Activated naive CD8-positive, alpha-beta T cell treated with anti-CD3 and anti-CD28 coated beads for 36 hours (primary cell): ENCODE data around the gene TACC2. TPM values are rescaled to one million over a fixed set of nuclear protein-coding genes. Genes with fewer than 3 reads are reported as not detected.
"Not testable (repeated sequence)": the region's sequence is repeated elsewhere in the genome, so short reads cannot be mapped to it uniquely, and the experiment has no call there.

Experiments
- DNase-seq: peaks from one replicate; pipeline ENCODE4 v3.0.0; 2021
- H3K27ac Mint-ChIP-seq: one replicate; pipeline ENCODE4 v1.8.0; 2022; ENCODE audit warnings: mild to moderate bottlenecking, moderate library complexity, mixed read lengths
- H3K27me3 Mint-ChIP-seq: one replicate; pipeline ENCODE4 v1.8.0; 2022; ENCODE audit warnings: mild to moderate bottlenecking, mixed read lengths
- H3K36me3 Mint-ChIP-seq: one replicate; pipeline ENCODE4 v1.8.0; 2021; ENCODE audit warnings: mild to moderate bottlenecking, mixed read lengths
- H3K4me1 Mint-ChIP-seq: one replicate; pipeline ENCODE4 v1.8.0; 2021; ENCODE audit warnings: mixed read lengths
- H3K4me3 Mint-ChIP-seq: one replicate; pipeline ENCODE4 v1.8.0; 2022; ENCODE audit warnings: mild to moderate bottlenecking, moderate library complexity, mixed read lengths
- H3K9me3 Mint-ChIP-seq: one replicate; pipeline ENCODE4 v1.8.0; 2022; ENCODE audit warnings: mixed read lengths
- total RNA-seq, 2 experiments: library from RNA; stranded (reverse); gene quantifications; one replicate each; pipeline ENCODE4 v1.2.3, GENCODE V29; 2021

The TACC2 gene
- total RNA-seq, 2 experiments from 2014 or later = not detected

GRCh38 chr10:122098924-122099323 lies 110.0 kb downstream of the TACC2 start:
- H3K27me3 Mint-ChIP-seq = no peaks in the 10 kb centered on the region
- no peak overlapping the region for H3K4me3 Mint-ChIP-seq
- no peaks in the 10 kb centered on the region for H3K9me3 Mint-ChIP-seq
- no peak for DNase-seq
- no peaks in the 10 kb centered on the region for H3K4me1 Mint-ChIP-seq
- no peak overlapping the region for H3K27ac Mint-ChIP-seq
- H3K36me3 Mint-ChIP-seq = no peaks in the 10 kb centered on the region

- Mint-ChIP-seq H3K4me3 (no peak overlapping the region), H3K27ac (no peak overlapping the region), H3K9me3 (no peaks in the 10 kb centered on the region), H3K36me3 (no peaks in the 10 kb centered on the region), H3K27me3 (no peaks in the 10 kb centered on the region), H3K4me1 (no peaks in the 10 kb centered on the region)
- DNase-seq = no peak
These were observed 110.6 kb downstream of the TACC2 start for GRCh38 chr10:122099562-122099961.

- Mint-ChIP-seq H3K27me3 (no peaks in the 10 kb centered on the region), H3K36me3 (no peaks in the 10 kb centered on the region), H3K4me3 (no peak overlapping the region), H3K9me3 (no peaks in the 10 kb centered on the region), H3K27ac (no peak overlapping the region), H3K4me1 (no peaks in the 10 kb centered on the region)
- DNase-seq = no peak
These were observed 113.3 kb downstream of the TACC2 start for GRCh38 chr10:122102146-122102868.

- Mint-ChIP-seq H3K27ac (no peak overlapping the region), H3K4me3 (no peak overlapping the region), H3K9me3 (no peaks in the 10 kb centered on the region), H3K4me1 (no peaks in the 10 kb centered on the region), H3K36me3 (no peaks in the 10 kb centered on the region), H3K27me3 (no peaks in the 10 kb centered on the region)
- no peak for DNase-seq
These were observed 114.0 kb downstream of the TACC2 start for GRCh38 chr10:122102869-122103525.

- DNase-seq = no peak
- Mint-ChIP-seq H3K36me3 (no peaks in the 10 kb centered on the region), H3K9me3 (no peaks in the 10 kb centered on the region), H3K27ac (no peak overlapping the region), H3K27me3 (no peaks in the 10 kb centered on the region), H3K4me3 (no peak overlapping the region), H3K4me1 (no peaks in the 10 kb centered on the region)
These were observed 114.6 kb downstream of the TACC2 start for GRCh38 chr10:122103592-122103991.

- H3K36me3 Mint-ChIP-seq, H3K9me3 Mint-ChIP-seq, H3K4me1 Mint-ChIP-seq, H3K4me3 Mint-ChIP-seq, H3K27ac Mint-ChIP-seq, DNase-seq: not testable (repeated sequence)
- H3K27me3 Mint-ChIP-seq = peaks cover 28% of the 10 kb centered on the region
These were observed 119.8 kb downstream of the TACC2 start for GRCh38 chr10:122108786-122109185.

- Mint-ChIP-seq H3K9me3 (no peaks in the 10 kb centered on the region), H3K4me3 (no peak overlapping the region), H3K27ac (no peak overlapping the region), H3K27me3 (peaks cover 50% of the 10 kb centered on the region), H3K36me3 (no peaks in the 10 kb centered on the region), H3K4me1 (peaks cover 2% of the 10 kb centered on the region)
- no peak for DNase-seq
These were observed 123.2 kb downstream of the TACC2 start for GRCh38 chr10:122112021-122112616.

GRCh38 chr10:122112625-122113160 lies 123.7 kb downstream of the TACC2 start:
- Mint-ChIP-seq H3K9me3 (no peaks in the 10 kb centered on the region), H3K4me1 (peaks cover 2% of the 10 kb centered on the region), H3K27ac (no peak overlapping the region), H3K36me3 (no peaks in the 10 kb centered on the region), H3K27me3 (peaks cover 50% of the 10 kb centered on the region), H3K4me3 (no peak overlapping the region)
- DNase-seq = peak; percentile 5

GRCh38 chr10:122113161-122113944 lies 124.4 kb downstream of the TACC2 start:
- H3K36me3 Mint-ChIP-seq = no peaks in the 10 kb centered on the region
- H3K4me1 Mint-ChIP-seq = peaks cover 2% of the 10 kb centered on the region
- H3K9me3 Mint-ChIP-seq = no peaks in the 10 kb centered on the region
- no peak overlapping the region for H3K27ac Mint-ChIP-seq
- peaks cover 53% of the 10 kb centered on the region for H3K27me3 Mint-ChIP-seq
- peak; percentile 5 for DNase-seq
- H3K4me3 Mint-ChIP-seq = no peak overlapping the region

- Mint-ChIP-seq H3K27ac (no peak overlapping the region), H3K9me3 (no peaks in the 10 kb centered on the region), H3K27me3 (peaks cover 58% of the 10 kb centered on the region), H3K4me3 (no peak overlapping the region), H3K4me1 (peaks cover 2% of the 10 kb centered on the region), H3K36me3 (no peaks in the 10 kb centered on the region)
- DNase-seq = no peak
These were observed 125.2 kb downstream of the TACC2 start for GRCh38 chr10:122113945-122114747.

- no peak for DNase-seq
- no peaks in the 10 kb centered on the region for H3K36me3 Mint-ChIP-seq
- H3K4me3 Mint-ChIP-seq = no peak overlapping the region
- no peak overlapping the region for H3K27ac Mint-ChIP-seq
- peaks cover 52% of the 10 kb centered on the region for H3K27me3 Mint-ChIP-seq
- peaks cover 2% of the 10 kb centered on the region for H3K4me1 Mint-ChIP-seq
- no peaks in the 10 kb centered on the region for H3K9me3 Mint-ChIP-seq
These were observed 126.9 kb downstream of the TACC2 start for GRCh38 chr10:122115874-122116273.

- H3K4me3 Mint-ChIP-seq = no peak overlapping the region
- H3K4me1 Mint-ChIP-seq = peaks cover 2% of the 10 kb centered on the region
- no peak overlapping the region for H3K27ac Mint-ChIP-seq
- H3K9me3 Mint-ChIP-seq = no peaks in the 10 kb centered on the region
- DNase-seq = no peak
- H3K36me3 Mint-ChIP-seq = no peaks in the 10 kb centered on the region
- H3K27me3 Mint-ChIP-seq = peaks cover 49% of the 10 kb centered on the region
These were observed 127.4 kb downstream of the TACC2 start for GRCh38 chr10:122116331-122116730.

GRCh38 chr10:122117475-122117874 lies 128.5 kb downstream of the TACC2 start:
- no peak for DNase-seq
- Mint-ChIP-seq H3K9me3 (no peaks in the 10 kb centered on the region), H3K27me3 (peaks cover 38% of the 10 kb centered on the region), H3K36me3 (no peaks in the 10 kb centered on the region), H3K4me3 (no peak overlapping the region), H3K27ac (no peak overlapping the region), H3K4me1 (peaks cover 2% of the 10 kb centered on the region)

GRCh38 chr10:122120008-122120744 lies 131.2 kb downstream of the TACC2 start:
- Mint-ChIP-seq H3K4me1 (no peaks in the 10 kb centered on the region), H3K27ac (no peak overlapping the region), H3K27me3 (peaks cover 20% of the 10 kb centered on the region), H3K36me3 (no peaks in the 10 kb centered on the region), H3K9me3 (no peaks in the 10 kb centered on the region), H3K4me3 (no peak overlapping the region)
- no peak for DNase-seq
